Measurements from ENCODE around the gene PADI4.
"Not testable (repeated sequence)": the region's sequence is repeated elsewhere in the genome, so short reads cannot be mapped to it uniquely, and the experiment has no call there.

The PADI4 gene

GRCh38 chr1:17400725-17401341 is 92.8 kb downstream of the PADI4 start:
- no peak overlapping the region for H3K4me3 ChIP-seq (ENCODE audit: low read depth, low read length)
- TF ChIP-seq CTCF (IDR thresholded peaks at IDR 0.05; ENCODE audit: control insufficient read depth, extremely low read depth, insufficient read depth), result no peak
- DNase-seq (ENCODE audit: low read depth), result no peak

GRCh38 chr1:17401841-17402240 is 93.8 kb downstream of the PADI4 start:
- no peak overlapping the region for H3K4me3 ChIP-seq (ENCODE audit: low read depth, low read length)
- no peak for DNase-seq (ENCODE audit: low read depth)
- no peak for TF ChIP-seq CTCF (IDR thresholded peaks at IDR 0.05; ENCODE audit: control insufficient read depth, extremely low read depth, insufficient read depth)

GRCh38 chr1:17403081-17403480 is 95.1 kb downstream of the PADI4 start:
- peak; percentile 18 for DNase-seq (ENCODE audit: low read depth)
- H3K4me3 ChIP-seq (ENCODE audit: low read depth, low read length), result no peak overlapping the region
- TF ChIP-seq CTCF (IDR thresholded peaks at IDR 0.05; ENCODE audit: control insufficient read depth, extremely low read depth, insufficient read depth), result no peak

- no peak for DNase-seq (ENCODE audit: low read depth)
- no peak for TF ChIP-seq CTCF (IDR thresholded peaks at IDR 0.05; ENCODE audit: control insufficient read depth, extremely low read depth, insufficient read depth)
- H3K4me3 ChIP-seq (ENCODE audit: low read depth, low read length), result no peak overlapping the region
These were observed 96.2 kb downstream of the PADI4 start for GRCh38 chr1:17404034-17404684.

GRCh38 chr1:17404820-17405219 is 96.8 kb downstream of the PADI4 start:
- H3K4me3 ChIP-seq (ENCODE audit: low read depth, low read length), result no peak overlapping the region
- no peak for TF ChIP-seq CTCF (IDR thresholded peaks at IDR 0.05; ENCODE audit: control insufficient read depth, extremely low read depth, insufficient read depth)
- no peak for DNase-seq (ENCODE audit: low read depth)

GRCh38 chr1:17405898-17406759 is 98.1 kb downstream of the PADI4 start:
- no peak overlapping the region for H3K4me3 ChIP-seq (ENCODE audit: low read depth, low read length)
- no peak for DNase-seq (ENCODE audit: low read depth)
- peak; percentile 74 for TF ChIP-seq CTCF (IDR thresholded peaks at IDR 0.05; ENCODE audit: control insufficient read depth, extremely low read depth, insufficient read depth)

GRCh38 chr1:17406760-17407475 is 98.9 kb downstream of the PADI4 start:
- not testable (repeated sequence) for H3K4me3 ChIP-seq (ENCODE audit: low read depth, low read length); DNase-seq (ENCODE audit: low read depth)

- not testable (repeated sequence) for DNase-seq (ENCODE audit: low read depth); H3K4me3 ChIP-seq (ENCODE audit: low read depth, low read length)
These were observed 100.0 kb downstream of the PADI4 start for GRCh38 chr1:17407786-17408514.
